NCI-H187 (cell line): ENCODE results near the gene CPEB4.

ENCODE experiments used
- DNase-seq, 2 experiments: peaks; one replicate each; lab custom pipeline; 2025; lab: John Stamatoyannopoulos, UW

The CPEB4 gene

GRCh38 chr5:173887610-173888472 lies at the start of gene CPEB4:
Gene CPEB4 (plus strand): TSS chr5:173888349. CDS start chr5:173889734, 1,385 bp downstream.
- peak; percentile 94 to 97 for DNase-seq

DNA sequence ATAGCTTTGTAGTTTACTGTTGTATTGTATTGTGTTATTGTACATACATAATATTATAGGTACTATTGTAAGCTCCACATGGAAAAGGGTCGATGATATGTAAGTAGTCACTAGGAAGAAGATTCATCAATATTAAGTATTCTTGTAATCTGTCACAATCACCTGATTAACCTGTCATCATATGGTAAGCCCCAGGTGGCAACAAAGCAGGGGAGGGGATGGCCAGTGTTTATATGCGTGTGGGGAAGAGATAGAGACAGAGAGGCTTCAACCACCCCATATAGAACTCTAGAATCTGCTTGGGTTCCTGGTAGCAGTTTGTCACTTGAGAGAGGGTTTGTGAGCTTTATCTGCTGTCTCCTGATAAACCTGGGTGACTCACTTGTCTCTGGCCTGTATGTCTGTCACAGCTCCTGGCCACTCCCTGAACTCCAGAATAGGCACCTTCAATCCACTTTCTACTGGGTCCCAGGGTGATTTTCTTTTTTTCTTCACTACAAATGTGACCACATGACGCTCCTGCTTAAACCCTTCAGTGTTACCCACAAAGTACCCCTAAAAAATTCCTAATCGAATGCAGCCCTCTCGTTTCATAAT lies 48.9 kb upstream of the CPEB4 start:
- no peak for DNase-seq

- no peak for DNase-seq
These were observed 47.8 kb upstream of the CPEB4 start for GRCh38 chr5:173840111-173840983.

GRCh38 chr5:173841710-173842109 lies 46.4 kb upstream of the CPEB4 start:
- DNase-seq, result no peak

DNA sequence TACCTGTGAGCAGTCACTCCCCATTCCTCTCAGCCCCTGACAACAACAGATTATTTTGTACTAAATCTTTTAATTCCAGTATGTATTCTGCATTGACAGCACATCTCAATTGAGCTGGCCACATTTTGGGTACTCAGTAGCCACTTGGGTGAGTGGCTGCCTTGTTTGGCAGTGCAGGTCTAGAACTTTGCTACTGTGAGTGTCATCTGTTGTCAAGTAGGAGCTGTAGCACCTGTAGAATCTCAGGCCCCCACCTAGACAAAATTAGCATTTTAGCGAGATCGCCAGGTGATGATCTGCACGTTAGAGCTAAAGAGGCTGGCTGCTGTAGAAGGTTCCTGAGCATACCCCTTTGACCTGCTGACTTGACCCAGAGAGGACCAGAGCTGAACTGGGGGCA lies 44.4 kb upstream of the CPEB4 start:
- DNase-seq, result no peak

- DNase-seq, result no peak
These were observed 42.8 kb upstream of the CPEB4 start for GRCh38 chr5:173845321-173845720.

DNA sequence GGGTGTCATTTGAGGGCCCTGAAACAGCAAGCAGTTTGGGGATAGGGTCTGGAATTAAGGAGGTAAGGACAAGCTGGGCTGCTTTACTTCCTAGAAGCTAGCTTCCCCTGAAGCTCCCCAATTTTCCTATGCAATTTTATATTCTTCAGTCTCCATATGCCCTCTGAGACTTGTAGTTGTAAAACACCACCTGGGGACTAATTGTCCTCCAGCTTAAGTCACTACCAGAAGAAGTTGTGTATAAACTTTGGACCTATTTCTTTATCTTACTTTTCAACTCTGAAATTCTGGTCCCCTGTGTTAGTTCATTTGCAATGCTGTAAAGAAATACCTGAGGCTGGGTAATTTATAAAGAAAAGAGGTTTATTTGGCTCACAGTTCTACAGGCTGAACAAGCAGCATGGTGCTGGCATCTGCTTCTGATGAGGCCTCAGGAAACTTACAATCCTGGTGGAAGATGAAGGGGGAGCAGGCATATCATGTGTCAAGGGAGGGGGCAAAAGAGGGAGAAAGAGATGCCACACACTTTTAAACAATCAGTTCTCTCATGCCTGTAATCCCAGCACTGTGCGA lies 41.1 kb upstream of the CPEB4 start:
- DNase-seq, result no peak

GRCh38 chr5:173848986-173849596 lies 39.1 kb upstream of the CPEB4 start:
- DNase-seq, result no peak

- no peak for DNase-seq
These were observed 38.2 kb upstream of the CPEB4 start for GRCh38 chr5:173849908-173850307.

- no peak for DNase-seq
These were observed 37.5 kb upstream of the CPEB4 start for GRCh38 chr5:173850659-173851058.

DNA sequence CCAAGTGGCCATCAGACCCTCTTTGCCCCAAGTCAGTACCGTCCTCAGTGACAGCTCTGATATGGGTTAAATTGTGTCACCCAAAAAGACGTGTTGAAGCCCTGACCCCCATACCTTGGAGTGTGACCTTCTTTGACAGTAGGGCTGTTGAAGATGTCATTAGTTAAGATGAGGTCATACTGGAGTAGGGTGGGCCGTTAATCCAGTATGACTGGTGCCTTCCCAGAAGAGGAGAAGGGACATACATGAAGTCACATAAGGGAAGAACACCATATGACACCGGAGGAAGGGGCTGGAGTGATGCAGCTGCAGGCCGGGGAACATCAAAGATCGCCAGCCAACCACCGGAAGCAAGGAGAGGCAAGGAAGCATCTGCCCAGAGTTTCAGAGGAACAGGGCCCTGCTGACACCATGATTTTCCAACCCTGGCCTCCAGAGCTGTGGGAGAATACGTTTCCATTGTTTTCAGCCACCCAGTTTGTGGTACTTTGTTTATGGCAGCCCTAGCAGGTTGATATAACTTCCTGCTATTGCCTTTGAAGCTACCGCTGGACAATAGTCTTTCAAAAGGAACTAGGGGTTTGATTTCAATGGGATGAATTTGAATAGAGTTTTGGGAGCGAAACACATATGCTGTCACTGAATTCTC lies 36.4 kb upstream of the CPEB4 start:
- no peak for DNase-seq

DNA sequence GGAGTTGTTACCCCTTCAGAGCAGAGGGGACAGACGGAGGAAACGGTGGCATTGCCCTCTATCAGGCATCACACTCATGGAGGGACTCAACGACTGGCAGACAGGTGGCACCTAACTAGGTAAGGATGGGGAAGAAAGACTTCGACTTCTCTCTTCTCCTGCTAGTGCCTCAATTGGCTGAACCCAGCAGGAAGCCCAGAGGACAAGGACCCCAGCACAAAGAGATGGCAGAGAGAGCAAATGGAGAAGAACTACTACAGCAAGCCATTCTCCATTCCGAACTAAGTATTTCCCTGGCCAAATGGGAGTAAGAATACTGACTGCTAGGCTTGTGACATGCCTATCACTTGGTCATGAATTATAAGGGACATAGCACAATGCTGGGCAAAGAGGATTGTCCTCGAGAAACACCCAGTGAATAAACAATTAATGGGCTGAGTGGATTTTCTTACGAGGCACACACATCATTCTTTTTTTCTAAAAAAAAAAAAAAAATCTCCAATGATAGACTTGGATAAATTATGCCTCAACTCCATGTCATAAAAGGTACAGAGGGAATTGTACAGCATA lies 35.3 kb upstream of the CPEB4 start:
- no peak for DNase-seq

DNA sequence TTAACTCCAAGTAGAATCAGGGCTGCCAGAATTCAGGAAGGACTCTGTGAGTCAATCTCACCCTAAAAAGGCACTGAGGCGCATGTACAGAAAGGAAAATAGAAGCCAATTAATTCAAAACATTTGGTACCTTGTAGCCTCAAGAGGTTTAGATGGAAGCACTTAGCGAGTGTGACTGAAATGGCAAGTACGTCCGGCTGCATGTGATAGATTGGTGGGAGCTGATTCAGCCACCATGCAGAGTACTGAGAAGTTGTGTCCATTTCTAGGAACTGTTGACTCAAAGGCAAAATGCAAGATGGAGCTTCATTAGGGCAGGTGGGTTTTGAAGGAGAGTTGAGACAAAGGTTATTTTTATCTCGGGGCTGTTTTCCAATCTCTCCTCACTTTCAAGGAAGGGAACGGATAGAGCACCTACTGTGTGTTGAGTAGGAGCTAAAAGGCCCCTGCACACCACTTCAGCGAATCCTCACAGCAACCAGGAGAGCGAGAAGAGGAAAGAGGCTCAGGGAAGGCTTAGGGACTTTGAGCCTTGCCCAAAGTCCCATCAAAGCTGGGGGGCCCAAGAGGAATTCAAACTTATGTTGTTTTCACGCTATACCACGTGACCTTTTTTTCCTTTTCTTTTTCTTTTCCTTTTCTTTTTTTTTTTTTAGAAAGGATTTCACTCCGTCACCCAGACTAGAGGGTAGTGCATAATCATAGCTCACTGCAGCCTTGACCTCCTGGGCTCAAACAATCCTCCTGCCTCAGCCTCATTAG lies 34.6 kb upstream of the CPEB4 start:
- DNase-seq, result no peak

DNA sequence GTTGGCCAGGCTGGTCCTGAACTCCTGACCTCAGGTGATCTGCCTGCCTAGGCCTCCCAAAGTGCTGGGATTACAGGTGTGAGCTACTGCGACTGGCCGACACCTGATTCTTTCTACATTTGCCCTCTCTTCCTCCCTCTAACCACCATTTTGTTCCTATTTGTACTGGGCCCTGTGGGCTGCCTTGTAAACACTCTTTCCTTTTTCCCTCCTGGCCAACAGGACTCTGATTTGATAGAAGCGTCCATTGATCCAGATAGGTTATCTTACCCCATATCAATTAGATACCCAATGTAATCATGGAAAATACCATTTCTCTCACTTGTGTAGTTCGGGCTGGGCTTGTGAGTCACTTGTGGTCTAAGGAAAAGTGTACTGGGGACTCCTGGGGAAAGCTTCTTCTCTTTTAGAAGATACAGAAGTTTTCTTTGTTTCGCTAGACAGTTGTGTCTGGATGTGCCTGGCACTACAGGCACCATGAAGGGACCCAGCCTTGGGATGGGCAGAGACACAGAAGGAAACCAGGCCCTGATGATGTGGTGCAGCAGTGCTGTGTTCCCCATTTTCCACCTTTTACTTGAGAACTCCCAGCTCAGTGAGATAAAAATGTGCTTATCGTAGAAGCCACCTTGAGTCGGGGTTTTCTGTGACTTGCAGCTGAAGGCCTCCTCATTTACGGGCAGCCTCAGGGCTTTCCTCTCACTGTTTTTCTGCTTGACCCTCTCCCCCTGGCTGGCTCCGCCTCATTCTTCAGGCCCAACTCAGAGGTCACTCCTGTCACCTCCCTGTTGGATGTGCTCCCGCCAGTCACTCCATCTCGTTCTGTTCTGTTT lies 32.8 kb upstream of the CPEB4 start:
- DNase-seq, result no peak

- DNase-seq, result no peak
These were observed 32.0 kb upstream of the CPEB4 start for GRCh38 chr5:173855995-173856656.

DNA sequence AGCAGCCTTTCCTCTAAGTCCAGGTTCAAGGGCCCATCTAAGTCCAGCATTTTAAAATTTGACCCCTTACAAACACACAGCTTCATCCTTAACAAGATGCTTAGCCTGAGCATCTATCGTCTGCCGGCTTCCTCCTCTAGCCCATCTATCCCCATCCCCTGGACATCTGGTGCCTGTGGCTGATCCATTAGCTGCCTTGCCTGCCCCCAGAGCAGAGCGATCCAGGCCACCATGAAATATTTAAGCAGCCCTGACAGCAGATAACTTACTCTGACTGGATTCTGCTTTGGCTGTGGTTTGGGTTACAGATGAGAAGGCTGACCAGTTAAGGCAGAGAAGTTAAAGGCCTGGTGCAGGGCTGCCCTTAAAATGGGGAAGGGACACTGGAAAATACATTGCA lies 30.9 kb upstream of the CPEB4 start:
- no peak for DNase-seq

GRCh38 chr5:173858021-173858669 lies 30.0 kb upstream of the CPEB4 start:
- no peak for DNase-seq
